ENCODE data around the gene SLC51B. TPM values are rescaled to one million over a fixed set of nuclear protein-coding genes. Genes with fewer than 3 reads are reported as not detected.

Gene SLC51B
- total RNA-seq, 2 donors from 2014 or later = not detected

- peak within 1 kb of the TSS; percentile 89 for H3K4me3 ChIP-seq
- H3K36me3 ChIP-seq = peaks cover 5% of the 10 kb centered on the region
- no peaks in the 10 kb centered on the region for H3K27me3 ChIP-seq (replicated peaks; ENCODE audit: insufficient read depth)
- no peak for TF ChIP-seq CTCF (IDR thresholded peaks at IDR 0.05)
- H3K4me1 ChIP-seq (ENCODE audit: control insufficient read depth in 1 of 2, low read depth in 2 of 2) = peaks cover 64 to 79% of the 10 kb centered on the region in 2 donors
- peak; percentile 12 for ATAC-seq (ENCODE audit: insufficient number of reproducible peaks, low FRiP score, low read depth)
- no peak for DNase-seq (ENCODE audit: low spot score)
- no peaks in the 10 kb centered on the region for H3K9me3 ChIP-seq
- peak within 1 kb of the TSS; percentile 97 to 99 for H3K27ac ChIP-seq
These were observed 22.6 kb downstream of the SLC51B start, which contains the start of gene RASL12 for GRCh38 chr15:65067645-65068402. Gene RASL12, minus strand, starts transcription at chr15:65067991. Its CDS starts 156 bp downstream, at chr15:65067835.

- no peaks in the 10 kb centered on the region for H3K27me3 ChIP-seq (replicated peaks; ENCODE audit: insufficient read depth)
- DNase-seq (ENCODE audit: low spot score) (no peak), ATAC-seq (ENCODE audit: insufficient number of reproducible peaks, low FRiP score, low read depth) (no peak)
- H3K4me1 ChIP-seq (ENCODE audit: control insufficient read depth in 1 of 2, low read depth in 2 of 2) = peaks cover 59 to 77% of the 10 kb centered on the region in 2 donors
- no peak for TF ChIP-seq CTCF (IDR thresholded peaks at IDR 0.05)
- H3K9me3 ChIP-seq = no peaks in the 10 kb centered on the region
- peak overlapping the region; percentile 89 for H3K4me3 ChIP-seq
- peak overlapping the region; percentile 97 to 99 for H3K27ac ChIP-seq
- peaks cover 5% of the 10 kb centered on the region for H3K36me3 ChIP-seq
These were observed 23.2 kb downstream of the SLC51B start for GRCh38 chr15:65068403-65068788.

- peaks cover 51 to 76% of the 10 kb centered on the region in 2 donors for H3K4me1 ChIP-seq (ENCODE audit: control insufficient read depth in 1 of 2, low read depth in 2 of 2)
- peaks cover 5% of the 10 kb centered on the region for H3K36me3 ChIP-seq
- no peaks in the 10 kb centered on the region for H3K27me3 ChIP-seq (replicated peaks; ENCODE audit: insufficient read depth)
- no peaks in the 10 kb centered on the region for H3K9me3 ChIP-seq
- no peak for TF ChIP-seq CTCF (IDR thresholded peaks at IDR 0.05)
- DNase-seq (ENCODE audit: low spot score) = no peak
- no peak for ATAC-seq (ENCODE audit: insufficient number of reproducible peaks, low FRiP score, low read depth)
- H3K27ac ChIP-seq = peak overlapping the region; percentile 97 to 99
- H3K4me3 ChIP-seq = peak overlapping the region; percentile 89
These were observed 24.0 kb downstream of the SLC51B start for GRCh38 chr15:65069179-65069578.

GRCh38 chr15:65069779-65070546 is 24.8 kb downstream of the SLC51B start:
- Histone ChIP-seq H3K36me3 (peaks cover 3% of the 10 kb centered on the region), H3K27me3 (replicated peaks; ENCODE audit: insufficient read depth) (no peaks in the 10 kb centered on the region), H3K4me1 (ENCODE audit: control insufficient read depth in 1 of 2, low read depth in 2 of 2) (peaks cover 46 to 68% of the 10 kb centered on the region in 2 donors), H3K9me3 (no peaks in the 10 kb centered on the region), H3K4me3 (no peak overlapping the region), H3K27ac (peak overlapping the region; percentile 97 to 99)
- no peak for TF ChIP-seq CTCF (IDR thresholded peaks at IDR 0.05)
- ATAC-seq (ENCODE audit: insufficient number of reproducible peaks, low FRiP score, low read depth) (no peak), DNase-seq (ENCODE audit: low spot score) (no peak)

GRCh38 chr15:65071381-65071811 is 26.2 kb downstream of the SLC51B start:
- no peak for TF ChIP-seq CTCF (IDR thresholded peaks at IDR 0.05)
- Histone ChIP-seq H3K4me3 (peak overlapping the region; percentile 2), H3K27me3 (replicated peaks; ENCODE audit: insufficient read depth) (no peaks in the 10 kb centered on the region), H3K9me3 (no peaks in the 10 kb centered on the region), H3K36me3 (no peaks in the 10 kb centered on the region), H3K27ac (peak overlapping the region; percentile 97 to 99), H3K4me1 (ENCODE audit: control insufficient read depth in 1 of 2, low read depth in 2 of 2) (peaks cover 45 to 65% of the 10 kb centered on the region in 2 donors)
- ATAC-seq (ENCODE audit: insufficient number of reproducible peaks, low FRiP score, low read depth) (peak; percentile 41), DNase-seq (ENCODE audit: low spot score) (peak; percentile 61)

All from thoracic aorta (tissue), 2 donors.